Activated CD4-positive, CD25-positive, alpha-beta regulatory T cell treated with anti-CD3 and anti-CD28 coated beads, Interleukin-2, amount 50 U/mL, for 24 hours (primary cell): Measurements from ENCODE around the gene CHAF1B.

Source experiments
- ATAC-seq, 2 donors: fragments of 150-1000 bp; cut with Tn5 transposase; one replicate each; pipeline ENCODE4 v1.10.0; 2021; ENCODE audit warnings: mild to moderate bottlenecking in 1 of 2, moderate library complexity in 1 of 2

Gene CHAF1B

DNA sequence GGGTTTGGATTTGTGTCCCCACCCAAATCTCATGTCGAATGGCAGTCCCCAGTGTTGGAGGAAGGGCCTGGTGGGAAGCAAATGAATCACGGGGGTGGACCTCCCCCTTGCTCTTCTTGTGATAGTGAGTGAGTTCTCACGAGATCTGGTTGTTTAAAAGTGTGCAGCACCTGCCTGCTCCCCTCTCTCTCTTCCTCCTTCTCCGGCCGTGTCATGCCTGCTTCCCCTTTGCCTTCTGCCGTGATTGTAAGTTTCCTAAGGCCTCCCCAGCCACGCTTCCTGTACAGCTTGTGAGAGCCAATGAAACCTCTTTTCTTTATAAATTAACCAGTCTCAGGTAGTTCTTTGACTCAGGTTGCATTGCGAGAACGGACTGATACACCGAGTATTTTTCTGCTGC is 78.8 kb downstream of the CHAF1B start:
- ATAC-seq = no peak

DNA sequence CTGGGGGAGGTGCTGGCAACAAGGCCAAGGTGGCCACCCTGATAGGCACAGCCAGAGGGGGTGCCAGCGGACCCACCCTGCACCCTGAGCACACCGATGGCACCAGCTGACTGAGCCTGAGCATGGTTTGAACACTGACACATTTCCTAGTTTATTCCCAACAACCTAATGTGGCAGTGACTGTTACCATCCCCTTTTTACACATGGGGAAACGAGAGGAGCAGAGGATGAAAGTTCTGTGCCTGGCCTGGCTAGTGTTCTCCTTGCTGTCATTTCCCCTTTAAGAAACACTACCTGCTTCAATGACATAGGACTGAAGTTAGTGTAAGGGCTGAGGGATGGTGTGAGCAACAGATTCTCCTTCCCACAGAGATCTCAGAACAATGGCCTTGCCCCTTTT is 79.4 kb downstream of the CHAF1B start:
- ATAC-seq = no peak

DNA sequence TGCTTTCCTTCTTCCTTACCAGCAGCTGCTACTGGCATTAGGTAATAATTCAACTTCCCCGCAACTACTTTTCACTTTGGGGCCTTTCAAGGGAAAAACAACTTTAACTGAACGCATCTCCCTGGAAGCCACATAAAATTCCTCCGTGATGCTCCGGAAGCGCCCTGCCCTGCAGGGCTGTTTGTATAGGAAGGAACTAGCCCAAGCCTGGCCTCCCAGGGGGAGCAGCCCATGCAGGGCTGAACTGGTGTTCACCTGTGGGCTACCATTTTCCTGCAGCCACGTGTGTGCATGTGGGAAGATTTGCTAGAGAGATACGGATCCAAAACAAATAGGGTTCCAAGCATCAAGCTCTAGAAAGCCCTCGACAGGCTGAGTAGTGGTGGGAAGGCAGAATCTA is 80.3 kb downstream of the CHAF1B start:
- ATAC-seq = no peak

DNA sequence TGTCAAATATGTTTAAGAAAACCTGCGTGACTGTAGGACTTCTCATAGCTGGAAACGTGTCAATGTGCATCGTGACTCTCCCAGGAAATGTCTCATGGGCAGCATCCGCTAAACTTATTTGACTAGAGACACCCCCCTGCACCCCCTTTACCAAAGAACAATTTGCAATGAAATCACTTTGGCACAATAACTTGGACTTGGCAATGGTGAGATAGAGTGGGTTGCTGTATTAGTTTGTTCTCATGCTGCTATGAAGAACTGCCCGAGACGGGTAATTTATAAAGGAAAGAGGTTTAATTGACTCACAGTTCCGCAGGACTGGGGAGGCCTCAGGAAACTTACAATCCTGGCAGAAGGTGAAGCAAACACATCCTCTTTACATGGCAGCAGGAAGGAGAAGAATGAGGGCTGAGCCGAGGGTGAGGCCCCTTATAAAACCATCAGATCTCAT is 80.9 kb downstream of the CHAF1B start:
- ATAC-seq = no peak
